Stimulated activated CD4-positive, alpha-beta T cell treated with anti-CD3 and anti-CD28 coated beads, Interleukin-15, amount 100 ng/mL, for 48 hours (primary cell): Measurements from ENCODE around the gene SLC16A3.

Experiments used
- DNase-seq, 2 donors: peaks; one replicate each; pipeline ENCODE4 v3.0.0-alpha.2; 2020; ENCODE audit warnings: low read depth in 2 of 2

SLC16A3 gene

DNA sequence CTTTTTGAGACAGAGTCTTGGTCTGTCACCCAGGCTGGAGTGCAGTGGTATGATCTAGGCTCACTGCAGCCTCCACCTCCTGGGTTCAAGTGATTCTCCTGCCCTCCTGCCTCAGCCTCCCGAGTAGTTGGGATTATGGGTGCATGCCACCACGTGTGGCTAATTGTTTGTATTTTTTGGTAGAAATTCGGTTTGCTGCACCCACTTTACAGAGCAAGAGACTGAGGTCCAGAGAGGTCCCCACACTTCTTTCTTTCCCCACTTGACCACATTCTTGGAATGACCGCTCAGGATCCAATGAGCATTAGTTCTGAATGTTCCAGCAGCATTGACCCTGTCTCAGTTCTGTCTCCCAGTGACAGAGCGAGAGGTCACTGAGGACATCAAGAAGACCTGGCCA is 5.3 kb upstream of the SLC16A3 start:
- no peak for DNase-seq

DNA sequence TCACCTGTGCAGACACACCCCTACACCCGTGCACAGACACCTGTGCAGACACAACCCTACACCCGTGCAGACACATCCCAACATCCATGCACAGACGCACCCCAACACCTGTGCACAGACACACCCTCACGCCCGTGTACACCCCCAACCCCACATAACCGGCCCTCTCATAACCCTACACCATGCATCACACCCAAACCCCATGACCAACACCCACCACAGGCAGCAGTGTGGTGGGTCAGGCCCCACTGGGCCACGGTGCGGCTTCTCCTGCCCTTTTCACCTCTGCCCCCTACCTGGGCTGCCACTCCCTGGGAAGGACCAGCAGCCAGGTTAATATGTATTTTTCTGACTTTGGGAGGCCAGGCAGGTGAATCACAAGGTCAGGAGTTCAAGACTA is 4.2 kb upstream of the SLC16A3 start:
- no peak for DNase-seq

DNA sequence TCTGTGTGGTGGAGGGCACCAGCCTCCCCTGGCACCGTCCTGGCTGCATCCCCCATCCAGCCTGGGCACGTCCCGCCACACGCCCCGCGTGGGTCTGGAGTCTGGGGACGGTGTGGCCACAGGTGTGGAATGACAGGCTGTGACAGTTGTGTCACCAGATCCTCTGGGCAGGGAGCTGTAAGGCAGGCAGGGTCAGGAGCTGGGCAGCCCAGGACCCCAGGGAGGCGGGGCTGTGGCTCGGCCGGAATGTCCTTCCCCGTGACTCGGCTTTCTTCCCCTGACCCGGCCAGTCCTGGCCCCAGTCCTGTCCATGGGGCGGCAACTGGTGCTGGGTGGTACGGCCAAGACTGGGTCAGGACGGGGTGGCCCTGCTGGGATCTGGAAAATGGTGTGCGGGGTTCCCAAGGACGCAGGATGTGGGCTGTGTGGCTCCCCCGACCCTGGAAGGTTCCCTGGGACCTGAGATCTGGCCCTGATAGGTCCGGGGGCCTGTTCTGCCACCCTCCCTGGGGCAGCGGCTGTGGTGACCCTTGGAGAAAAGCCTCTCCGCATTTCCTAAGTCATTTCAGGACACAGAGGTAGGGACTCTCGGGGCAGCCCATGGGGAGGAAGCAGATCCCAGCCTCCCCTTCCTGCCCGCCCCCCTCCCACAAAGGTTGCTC is 3.3 kb upstream of the SLC16A3 start:
- no peak for DNase-seq

DNA sequence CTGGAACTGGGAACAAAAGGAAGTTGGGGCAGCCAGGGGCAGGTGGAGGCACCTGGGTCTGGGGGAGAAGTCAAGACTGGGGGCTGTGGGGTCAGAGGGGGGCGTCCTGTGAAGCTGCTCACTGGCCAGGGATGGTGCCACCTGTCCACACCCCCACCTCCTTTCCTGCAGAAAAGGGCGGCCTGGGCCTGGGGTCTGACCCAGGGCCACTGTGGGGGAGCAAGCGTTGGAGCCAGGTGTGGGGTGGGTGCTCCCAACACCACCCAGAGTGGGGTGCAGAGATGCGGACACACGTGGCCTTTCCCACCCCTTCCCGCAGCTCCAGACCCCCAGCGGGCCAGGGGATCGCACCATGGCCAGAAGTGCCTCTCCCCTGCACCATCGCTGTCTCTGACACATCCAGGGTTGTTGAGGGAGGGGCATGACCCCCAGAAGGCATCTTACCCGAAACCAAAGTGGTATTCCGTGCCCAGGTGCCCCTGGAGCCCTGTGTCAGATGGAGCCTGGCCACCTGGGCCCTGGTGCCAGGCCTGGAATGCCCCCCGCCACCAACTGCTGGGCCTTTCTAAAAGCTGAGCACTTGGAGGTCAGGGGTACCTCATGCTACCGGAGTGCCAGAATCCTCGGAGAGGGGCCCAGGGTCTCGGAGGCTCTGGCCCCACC is 2.6 kb upstream of the SLC16A3 start:
- DNase-seq = no peak

DNA sequence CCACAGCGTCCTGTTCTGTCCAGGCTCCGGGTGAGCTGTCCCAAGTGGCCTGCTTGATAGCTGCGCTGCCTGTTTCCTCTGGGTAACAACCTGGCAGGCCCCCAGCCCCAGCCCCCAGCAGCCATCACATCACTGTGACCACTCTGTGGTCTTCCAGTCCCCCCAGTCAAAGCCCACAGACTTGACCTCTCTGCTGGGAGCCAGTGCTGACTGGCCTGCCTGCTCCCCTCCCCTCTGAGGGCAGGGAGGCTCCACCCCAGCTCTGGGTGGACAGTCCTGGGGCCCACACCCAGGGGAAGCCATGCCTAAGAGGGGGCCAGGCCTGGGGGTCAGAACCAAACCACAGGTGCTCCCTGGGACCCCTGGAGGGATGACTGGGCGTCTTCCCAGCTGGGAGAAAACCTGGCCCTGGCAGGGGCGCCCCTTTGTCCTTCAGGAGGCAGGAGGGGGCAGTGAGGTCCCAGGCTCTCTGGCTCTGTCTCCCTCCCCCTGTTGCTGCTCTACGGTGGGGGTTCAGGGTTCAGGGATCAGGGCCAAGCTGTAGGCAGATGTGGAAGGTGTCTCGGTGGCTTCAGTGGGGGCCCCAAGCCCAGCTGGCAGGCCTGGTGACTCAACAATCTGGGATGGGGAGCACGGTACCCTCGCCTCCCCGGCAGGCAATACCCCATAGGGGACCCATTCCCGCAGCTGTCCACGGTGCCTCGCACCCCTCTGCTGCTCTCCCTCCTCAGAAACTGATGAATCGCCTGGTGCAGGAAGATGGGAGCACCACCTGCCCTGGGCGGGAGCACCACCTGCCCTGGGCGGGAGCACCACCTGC is 1.8 kb upstream of the SLC16A3 start:
- no peak for DNase-seq

DNA sequence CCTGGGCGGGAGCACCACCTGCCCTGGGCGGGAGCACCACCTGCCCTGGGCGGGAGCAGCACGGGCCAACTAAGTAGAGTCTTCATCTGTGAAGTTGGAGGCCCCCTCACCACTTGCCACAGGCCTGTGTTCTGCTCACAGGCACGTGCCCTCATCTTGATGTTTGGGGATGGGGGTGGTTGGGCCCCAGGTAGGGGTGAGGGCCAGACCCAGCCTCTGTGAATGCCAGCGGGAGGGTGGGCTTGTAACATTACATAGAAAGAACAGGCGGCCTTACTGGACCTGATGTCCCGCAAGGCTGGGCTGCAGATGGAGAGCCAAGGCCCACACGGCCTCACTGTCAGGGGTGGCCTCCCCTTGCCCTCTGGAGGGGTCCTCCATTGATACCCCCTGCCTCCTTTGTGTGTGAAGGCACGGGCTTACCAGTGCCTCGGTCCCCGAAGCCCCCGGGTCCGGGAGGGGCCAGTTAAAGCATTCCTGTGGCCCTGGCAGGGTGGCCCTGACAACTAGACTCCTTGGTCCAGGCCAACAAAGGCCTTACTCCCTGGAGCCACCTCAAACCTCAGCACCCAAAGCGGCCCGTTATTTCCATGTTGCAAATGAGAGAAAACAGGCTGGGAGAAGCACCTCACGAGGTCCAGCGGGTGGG is 1.1 kb upstream of the SLC16A3 start:
- no peak for DNase-seq

DNA sequence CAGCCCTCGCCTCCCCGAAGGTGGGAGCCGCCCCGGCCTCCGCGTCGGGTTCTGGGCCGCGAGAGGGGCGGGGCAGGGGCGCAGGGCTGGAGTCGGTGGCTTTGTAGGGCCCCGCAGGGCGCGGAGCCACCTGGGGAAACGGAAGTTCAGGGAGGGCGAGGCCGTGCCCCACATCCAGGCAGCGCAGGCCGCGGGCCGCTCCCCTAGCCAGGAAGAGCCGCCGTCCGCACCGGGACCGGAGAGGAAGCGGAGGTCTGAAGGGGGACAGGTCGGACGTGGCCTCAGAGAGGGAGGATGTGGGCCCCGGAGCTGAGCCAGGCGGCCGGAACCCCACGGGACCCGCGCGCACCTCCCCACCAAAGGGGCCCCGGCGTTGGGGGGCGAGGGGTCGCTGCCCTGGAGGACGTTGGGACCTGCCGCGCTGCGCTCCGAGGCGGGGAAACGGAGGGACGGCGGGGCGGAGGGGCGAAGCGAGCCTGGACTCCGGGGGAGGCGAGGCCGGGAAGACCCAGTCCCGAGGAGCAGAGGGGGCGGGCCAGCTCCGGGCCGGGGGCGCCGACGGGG is 482 bp upstream of the SLC16A3 start:
- DNase-seq = peak in 1 of 2 donors; percentile 56

DNA sequence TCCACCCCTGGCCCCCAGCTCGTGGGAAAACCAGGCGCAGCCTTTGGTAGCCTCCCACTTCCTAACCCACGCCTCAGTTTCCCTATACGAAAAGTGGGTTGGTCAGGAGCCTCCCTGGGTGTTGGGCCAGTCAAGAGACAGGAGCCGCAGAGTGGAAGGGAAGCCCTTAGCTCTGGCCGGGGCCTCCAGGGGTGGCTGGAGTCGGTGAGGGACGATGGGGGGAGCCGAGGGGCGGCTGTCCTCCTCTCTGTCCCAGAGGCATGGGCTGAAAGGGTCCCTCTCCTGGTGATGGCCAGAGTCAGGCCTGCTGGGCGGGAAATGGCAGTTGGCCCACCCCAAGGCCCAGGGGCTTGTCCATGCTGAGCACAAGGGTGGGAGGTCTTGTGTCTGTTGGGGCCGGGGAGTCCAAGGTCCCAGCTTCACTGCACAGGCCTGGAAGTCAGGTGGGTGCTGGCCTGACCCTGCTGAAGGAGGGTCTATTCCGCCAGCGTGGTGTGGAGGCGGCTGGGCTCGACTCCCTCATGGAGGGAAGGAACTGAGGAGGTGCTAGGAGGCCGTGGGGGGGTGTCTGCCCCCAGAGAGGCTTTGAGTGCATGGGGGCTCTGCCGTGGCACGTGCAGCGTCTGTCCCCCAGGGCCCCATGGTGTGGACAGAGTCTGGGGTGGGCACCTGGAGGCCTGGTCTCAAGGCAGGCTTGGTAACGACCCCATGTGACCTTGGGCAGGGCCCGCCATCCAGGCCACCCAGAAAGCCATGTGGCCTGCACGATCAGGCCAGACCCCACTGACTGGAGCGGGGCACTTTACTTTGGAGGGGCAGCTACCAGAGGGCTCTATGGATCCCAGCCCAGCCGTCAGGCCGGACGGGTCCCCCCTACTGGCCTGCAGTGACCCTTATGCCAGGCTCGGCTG is 1.1 kb downstream of the SLC16A3 start:
- DNase-seq = no peak

DNA sequence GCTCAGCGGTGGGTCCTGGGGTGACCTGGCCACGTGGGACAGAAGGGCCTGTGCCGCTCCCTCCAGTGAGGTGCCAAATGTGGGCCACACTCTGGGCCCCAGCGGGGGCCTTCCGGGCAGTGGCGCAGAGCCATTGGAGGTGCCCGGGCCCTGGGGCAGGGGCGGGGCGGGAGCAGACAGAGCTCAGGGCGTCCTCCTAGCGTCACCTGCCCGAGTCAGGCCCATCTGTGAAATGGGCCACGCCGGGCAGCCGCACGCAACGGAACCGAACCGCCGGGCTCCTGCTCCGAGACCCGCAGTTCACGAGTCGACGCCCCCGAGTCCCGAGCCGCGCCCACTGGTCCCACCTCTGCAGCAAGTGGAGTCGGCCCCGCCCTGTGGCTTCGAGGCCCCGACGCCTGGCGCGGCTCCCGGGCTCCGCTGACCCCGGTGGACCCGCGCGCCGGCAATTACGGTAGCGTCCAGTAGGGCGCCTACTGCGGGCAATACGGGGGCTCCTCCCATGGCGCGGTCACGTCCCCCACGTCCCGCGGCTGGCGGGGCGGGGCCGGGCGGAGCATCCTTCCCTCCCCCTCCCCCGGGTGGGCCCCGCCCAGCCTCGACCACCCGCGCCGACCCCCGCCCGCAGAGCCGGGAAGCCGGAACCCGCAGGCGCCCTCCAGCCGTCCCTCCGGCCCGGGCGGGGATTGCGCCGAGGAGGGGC is 1.9 kb downstream of the SLC16A3 start:
- peak in 1 of 2 donors; percentile 67 for DNase-seq

DNA sequence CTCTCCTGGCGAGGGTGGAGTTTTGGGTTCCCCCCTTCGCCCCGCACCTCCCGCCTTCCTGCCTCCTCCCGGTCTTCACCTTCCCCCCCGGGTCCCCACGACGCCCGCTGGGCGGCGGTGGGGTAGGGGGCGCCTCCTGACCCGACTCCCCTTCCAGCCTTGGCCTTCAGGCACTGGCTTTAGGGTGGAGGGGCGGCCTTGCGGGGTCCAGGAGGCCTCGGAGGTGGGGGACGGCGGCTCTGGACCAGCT is 2.4 kb downstream of the SLC16A3 start:
- DNase-seq = no peak

DNA sequence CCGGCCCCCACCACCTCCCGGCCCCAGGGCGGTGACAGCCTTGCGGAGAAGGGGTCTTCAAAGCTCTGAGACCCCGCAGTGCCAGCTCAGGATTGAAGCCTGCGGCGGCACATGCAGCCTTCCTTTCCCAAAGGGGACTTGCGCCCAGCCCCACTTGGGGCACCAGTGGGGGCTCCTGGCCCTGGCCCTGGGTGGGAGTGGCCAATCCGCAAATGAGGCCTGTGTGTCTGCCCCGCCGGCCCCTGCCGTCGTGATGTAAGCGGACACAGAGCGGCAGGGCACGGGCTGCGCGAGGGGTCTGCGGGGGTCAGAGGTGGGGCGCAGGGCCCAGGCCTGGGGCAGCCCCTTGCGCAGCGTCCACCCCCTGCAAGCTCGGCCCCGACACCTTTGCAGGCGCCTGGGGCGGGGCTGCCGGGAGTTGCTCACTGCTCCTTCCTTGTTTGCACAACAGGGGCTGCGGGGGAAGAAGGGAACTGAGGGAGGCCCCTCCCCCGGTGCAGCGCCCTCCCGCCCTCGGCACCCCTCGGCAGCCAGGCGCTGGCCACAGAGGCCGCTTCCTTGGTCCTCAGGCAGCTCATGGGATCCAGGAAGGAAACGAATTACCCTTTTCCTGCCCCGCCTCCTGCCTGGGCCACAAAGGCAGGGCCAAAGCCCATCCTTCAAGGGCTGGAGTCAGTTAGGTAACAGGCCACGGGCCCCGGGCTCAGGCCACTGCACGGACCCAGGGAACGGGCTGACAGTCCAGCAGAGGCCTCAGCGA is 2.9 kb downstream of the SLC16A3 start:
- no peak for DNase-seq

DNA sequence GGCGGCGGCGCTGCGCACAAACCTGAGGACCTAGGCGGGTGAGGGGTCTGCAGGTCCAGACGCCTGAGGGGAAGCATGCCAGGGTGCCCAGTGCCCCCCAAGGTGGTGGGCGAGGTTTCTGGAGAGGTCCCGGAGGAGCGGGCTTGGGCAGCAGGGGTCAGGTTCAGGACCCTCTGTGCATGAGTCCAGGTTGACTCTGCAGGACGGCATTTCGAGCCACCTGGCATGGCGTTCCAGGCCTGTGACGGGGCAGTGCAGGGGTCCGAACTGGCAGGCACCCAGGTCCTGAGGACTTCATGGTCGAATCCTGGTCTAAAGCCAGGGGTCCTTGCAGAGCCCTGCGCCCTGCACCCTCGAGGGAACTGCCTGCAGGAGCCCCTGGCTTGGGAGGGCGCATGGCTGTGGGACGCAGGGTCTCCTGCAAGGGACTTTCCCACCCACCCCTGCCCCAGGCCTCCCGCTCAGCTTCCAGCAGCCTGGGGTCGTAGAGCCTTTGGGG is 3.5 kb downstream of the SLC16A3 start:
- no peak for DNase-seq

DNA sequence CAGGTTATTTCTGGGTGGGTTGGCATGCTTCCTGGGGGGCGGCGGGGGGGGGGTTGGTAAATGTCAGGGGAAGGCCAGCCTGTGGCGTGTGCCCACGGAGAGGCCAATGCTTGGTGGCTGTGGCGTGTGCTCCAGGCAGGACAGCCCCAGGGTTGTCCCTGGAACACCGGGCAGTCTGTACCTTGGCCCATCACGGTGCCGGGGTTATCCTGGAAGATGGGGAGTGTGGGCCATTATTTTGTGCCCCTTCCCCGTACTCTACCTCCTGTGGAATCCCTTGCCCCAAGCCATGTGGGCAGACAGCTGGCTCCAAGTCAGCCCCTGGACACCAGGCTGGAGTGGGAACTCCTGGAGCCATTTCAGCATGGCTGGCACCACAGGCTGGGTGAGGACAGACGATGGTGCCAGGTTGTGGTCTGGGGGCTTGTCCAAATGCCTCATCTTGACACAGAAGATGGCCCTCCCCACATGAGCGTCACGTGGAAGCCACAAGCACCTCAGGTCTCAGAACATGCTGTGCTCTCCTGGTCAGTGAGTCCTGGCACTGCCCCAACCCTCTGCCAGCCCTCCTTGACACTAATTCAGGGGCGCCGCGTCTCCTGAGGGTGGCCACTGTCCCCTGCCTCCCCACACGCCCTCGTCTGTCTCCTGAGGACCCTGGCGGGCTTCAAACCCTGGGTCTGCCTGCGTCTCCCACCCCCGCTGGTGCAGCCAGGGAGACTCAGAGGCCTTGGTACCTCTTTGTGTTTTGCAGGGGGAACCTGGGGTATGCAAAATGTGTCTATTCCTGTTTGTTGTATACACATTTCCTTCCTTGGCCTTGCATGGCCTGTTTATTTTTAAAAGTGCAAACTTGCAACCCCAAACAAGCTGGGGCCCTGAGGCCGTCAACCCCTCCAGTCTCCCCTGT is 4.3 kb downstream of the SLC16A3 start:
- no peak for DNase-seq

DNA sequence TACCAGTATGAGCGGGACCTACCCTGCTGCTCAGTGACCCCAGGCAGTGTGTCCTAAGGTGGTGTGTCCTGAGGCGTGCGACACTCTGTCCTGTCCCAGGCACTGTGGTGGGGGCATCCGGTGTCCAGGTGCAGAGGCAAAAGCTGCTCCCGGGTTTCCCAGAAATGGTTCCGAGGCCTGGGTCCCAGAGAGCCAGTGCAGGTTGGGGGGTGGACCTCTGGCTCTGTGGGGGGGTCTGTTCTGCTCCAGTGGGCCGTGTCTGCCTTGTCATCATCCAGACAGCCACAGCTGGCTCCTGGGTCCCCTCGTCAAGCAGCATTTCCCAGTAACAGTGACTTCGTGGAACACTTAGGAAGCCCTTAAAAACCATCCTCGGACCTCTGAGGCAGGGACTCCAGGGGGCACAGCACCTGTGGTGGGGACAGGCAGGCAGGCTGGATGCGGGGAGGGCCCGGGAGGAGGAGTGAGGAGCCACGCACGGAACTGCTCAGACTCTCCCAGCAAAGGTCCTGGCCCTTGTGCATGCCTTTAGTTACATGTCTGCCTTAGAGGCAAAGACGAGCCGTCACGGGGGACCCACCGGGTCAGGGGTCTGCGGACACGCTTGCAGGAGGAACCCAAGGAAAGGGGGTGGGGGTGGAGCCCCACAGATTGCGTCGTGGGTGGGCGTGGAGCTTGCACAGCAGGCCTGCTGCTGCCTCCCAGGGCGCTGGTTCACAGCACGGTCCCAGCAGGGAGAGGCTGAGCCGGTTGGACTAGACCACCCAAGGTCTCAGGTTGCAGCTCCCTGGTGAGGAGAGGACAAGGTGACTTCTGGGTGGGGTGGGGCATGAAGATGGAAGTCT is 5.6 kb downstream of the SLC16A3 start:
- no peak for DNase-seq

DNA sequence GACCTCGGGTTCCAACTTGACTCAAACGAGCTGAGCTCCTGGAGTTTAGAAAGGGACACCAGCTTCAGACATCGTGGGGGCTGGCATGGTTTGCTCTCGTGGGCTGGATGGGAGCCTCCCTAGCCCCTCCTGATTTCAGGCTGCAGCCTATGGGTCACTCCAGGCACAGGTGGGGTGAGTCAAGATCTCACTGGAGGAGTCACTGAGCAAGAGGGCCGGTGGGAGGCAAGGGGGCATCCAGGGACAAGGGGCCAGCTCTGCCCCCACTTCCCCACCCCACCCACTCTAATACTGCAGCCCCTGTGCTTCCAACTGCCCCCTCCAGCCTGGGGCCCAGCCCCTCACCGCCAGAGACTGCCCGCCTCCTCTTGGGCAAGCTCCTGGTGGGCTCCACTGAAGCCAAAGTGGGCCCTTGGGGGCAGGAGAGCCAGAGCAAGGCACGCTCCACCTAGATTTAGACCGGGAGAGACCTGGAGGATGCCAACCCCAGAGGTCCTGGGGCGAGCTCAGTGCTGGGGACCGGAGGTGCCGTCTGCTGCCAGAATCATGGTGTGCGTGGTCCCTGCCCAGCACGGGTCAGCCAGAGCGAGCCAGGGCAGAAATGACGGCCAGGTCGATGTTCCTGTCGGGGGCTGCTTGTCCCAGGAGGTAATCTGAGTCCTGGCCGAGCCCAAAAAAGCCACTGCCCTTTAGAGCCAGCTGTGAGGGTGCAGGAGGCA is 6.4 kb downstream of the SLC16A3 start:
- no peak for DNase-seq

DNA sequence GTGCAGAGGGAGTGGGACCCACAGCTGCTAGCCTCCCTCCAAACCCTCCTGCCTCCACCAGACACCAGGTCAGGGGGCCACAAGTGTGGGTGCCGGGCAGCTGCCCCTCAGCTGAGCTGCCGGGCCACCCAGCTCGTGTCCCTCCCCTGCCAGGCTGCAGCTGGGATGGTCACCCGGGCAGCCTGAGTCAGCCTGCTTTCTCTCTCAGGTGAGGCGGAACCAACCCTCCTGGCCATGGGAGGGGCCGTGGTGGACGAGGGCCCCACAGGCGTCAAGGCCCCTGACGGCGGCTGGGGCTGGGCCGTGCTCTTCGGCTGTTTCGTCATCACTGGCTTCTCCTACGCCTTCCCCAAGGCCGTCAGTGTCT is 6.9 kb downstream of the SLC16A3 start:
- no peak for DNase-seq
